MCF 10A (cell line): ENCODE results near the gene CLNK. TPM values are rescaled to one million over a fixed set of nuclear protein-coding genes. Genes with fewer than 3 reads are reported as not detected.

Experiments
- BruUV-seq: library from RNA; stranded (reverse); fragments of 400-500 nt; replicated peaks from 2 replicates; lab custom pipeline; 2021; lab: Mats Ljungman, UMichigan
- CTCF ChIA-PET: fragments of 300-600 bp; sonication (Branson Sonifier 250); formaldehyde crosslinking; extraction: SDS; loops from one replicate; lab custom pipeline; 2021; ENCODE audit warnings: antibody characterized with exemption, inconsistent platforms; lab: Yijun Ruan, JAX
- POLR2A ChIA-PET: fragments of 300-600, 350-650 bp; sonication (Branson Sonifier 250); formaldehyde crosslinking; extraction: SDS; loops from one replicate; lab custom pipeline; 2020; ENCODE audit warnings: antibody characterized with exemption, inconsistent platforms; lab: Yijun Ruan, JAX
- DNase-seq: peaks from one replicate; pipeline ENCODE4 v3.0.0-alpha.2; 2018; ENCODE audit not compliant: unreplicated experiment
- H3K27ac Mint-ChIP-seq: one replicate; pipeline ENCODE4 v1.8.0; 2022; ENCODE audit warnings: mild to moderate bottlenecking, low read depth, mixed read lengths; ENCODE audit not compliant: unreplicated experiment
- H3K27me3 Mint-ChIP-seq: one replicate; pipeline ENCODE4 v1.8.0; 2022; ENCODE audit warnings: mixed read lengths; ENCODE audit not compliant: insufficient read depth, unreplicated experiment
- H3K36me3 Mint-ChIP-seq: one replicate; pipeline ENCODE4 v1.8.0; 2022; ENCODE audit warnings: mild to moderate bottlenecking, moderate library complexity, mixed read lengths; ENCODE audit not compliant: insufficient read depth, unreplicated experiment
- H3K4me1 Mint-ChIP-seq: one replicate; pipeline ENCODE4 v1.8.0; 2022; ENCODE audit warnings: mixed read lengths; ENCODE audit not compliant: insufficient read depth, unreplicated experiment
- H3K4me3 Mint-ChIP-seq: one replicate; pipeline ENCODE4 v1.8.0; 2022; ENCODE audit warnings: mild to moderate bottlenecking, moderate library complexity, mixed read lengths; ENCODE audit not compliant: unreplicated experiment
- H3K9me3 Mint-ChIP-seq: one replicate; pipeline ENCODE4 v1.8.0; 2022; ENCODE audit warnings: mixed read lengths; ENCODE audit not compliant: unreplicated experiment
- CTCF ChIP-seq: fragments of 200-600 bp; IDR thresholded peaks from one replicate; pipeline ENCODE4 v1.8.0; 2022; ENCODE audit warnings: antibody characterized with exemption, mild to moderate bottlenecking; ENCODE audit not compliant: unreplicated experiment
- intact Hi-C: fragments of 100-400 bp; cut with micrococcal nuclease; formaldehyde crosslinking; loops from 2 replicates; pipeline ENCODE4 v1.14.1; 2022
- total RNA-seq: library from RNA; stranded (reverse); gene quantifications from 2 replicates; pipeline ENCODE4 v1.2.3, GENCODE V29; 2022

The CLNK gene
- total RNA-seq, 1 experiment from 2014 or later = not detected

- no peak for TF ChIP-seq CTCF
Measured at GRCh38 chr4:10662937-10663336, 21.6 kb downstream of the CLNK start.

GRCh38 chr4:10661047-10661446 lies 23.5 kb downstream of the CLNK start:
- no peaks in the 10 kb centered on the region for H3K4me1 Mint-ChIP-seq

More at GRCh38 chr4:10662937-10663336, 21.6 kb downstream of the CLNK start:
- intact Hi-C loops = no loop called here
- Mint-ChIP-seq H3K27me3 (no peaks in the 10 kb centered on the region), H3K36me3 (no peaks in the 10 kb centered on the region), H3K9me3 (peaks cover 15% of the 10 kb centered on the region), H3K4me3 (no peak overlapping the region), H3K27ac (no peak overlapping the region), H3K4me1 (no peaks in the 10 kb centered on the region)
- ChIA-PET POLR2A (no interaction called here), CTCF (no interaction called here)
- BruUV-seq = no TSS peak
- no peak for DNase-seq

GRCh38 chr4:10659251-10659650 lies 25.3 kb downstream of the CLNK start:
- Mint-ChIP-seq H3K27me3 (no peaks in the 10 kb centered on the region), H3K27ac (no peak overlapping the region), H3K4me1 (no peaks in the 10 kb centered on the region), H3K36me3 (no peaks in the 10 kb centered on the region), H3K9me3 (peaks cover 12% of the 10 kb centered on the region), H3K4me3 (no peak overlapping the region)
- CTCF ChIA-PET = interaction anchor here (0.6 to 0.7 kb wide), 2 partner anchors 14 to 1196 kb away, joined by 3 to 5 read pairs; no protein-coding TSS in a partner anchor
- intact Hi-C loops = no loop called here
- TF ChIP-seq CTCF = no peak
- no TSS peak for BruUV-seq
- POLR2A ChIA-PET = no interaction called here
- DNase-seq = no peak

More at GRCh38 chr4:10661047-10661446, 23.5 kb downstream of the CLNK start:
- no peaks in the 10 kb centered on the region for H3K27me3 Mint-ChIP-seq
- DNase-seq = no peak
- no peak overlapping the region for H3K4me3 Mint-ChIP-seq
- intact Hi-C loops = no loop called here
- ChIA-PET POLR2A (no interaction called here), CTCF (interaction anchor here (0.6 to 0.7 kb wide), 2 partner anchors 513 to 1469 kb away, joined by 4 read pairs; no protein-coding TSS in a partner anchor)
- H3K27ac Mint-ChIP-seq = no peak overlapping the region
- peaks cover 18% of the 10 kb centered on the region for H3K9me3 Mint-ChIP-seq
- no peak for TF ChIP-seq CTCF
- no TSS peak for BruUV-seq
- no peaks in the 10 kb centered on the region for H3K36me3 Mint-ChIP-seq

GRCh38 chr4:10656988-10657387 lies 27.6 kb downstream of the CLNK start:
- H3K9me3 Mint-ChIP-seq = peaks cover 12% of the 10 kb centered on the region
- no peak for TF ChIP-seq CTCF
- intact Hi-C loops = no loop called here
- POLR2A ChIA-PET = no interaction called here
- CTCF ChIA-PET = interaction anchor here (1.0 kb wide), 1 partner anchor 71 kb away, joined by 3 read pairs; no protein-coding TSS in a partner anchor
- H3K4me3 Mint-ChIP-seq = no peak overlapping the region
- H3K36me3 Mint-ChIP-seq = no peaks in the 10 kb centered on the region
- no peaks in the 10 kb centered on the region for H3K4me1 Mint-ChIP-seq
- H3K27ac Mint-ChIP-seq = no peak overlapping the region
- no peak for DNase-seq
- no TSS peak for BruUV-seq
- H3K27me3 Mint-ChIP-seq = no peaks in the 10 kb centered on the region
